ENCODE data around the gene SYTL1. TPM values are rescaled to one million over a fixed set of nuclear protein-coding genes. Genes with fewer than 3 reads are reported as not detected.
"Not testable (repeated sequence)": the region's sequence is repeated elsewhere in the genome, so short reads cannot be mapped to it uniquely, and the experiment has no call there.

The SYTL1 gene
- total RNA-seq, 3 donors from 2014 or later = 5.9 to 6.8 (median 6.3) TPM

- peaks cover 7% of the 10 kb centered on the region for H3K4me1 Mint-ChIP-seq (ENCODE audit: low read depth)
These were observed 31.2 kb downstream of the SYTL1 start for GRCh38 chr1:27372808-27373690.

GRCh38 chr1:27374362-27375086 is 32.7 kb downstream of the SYTL1 start, which contains the start of gene FCN3:
Gene FCN3, minus strand, starts transcription at chr1:27374824. Its CDS starts 6 bp downstream, at chr1:27374818.
- Mint-ChIP-seq H3K36me3 (ENCODE audit: insufficient read depth) (no peaks in the 10 kb centered on the region), H3K4me3 (no peak within 1 kb of the TSS), H3K9me3 (no peaks in the 10 kb centered on the region), H3K4me1 (ENCODE audit: low read depth) (peaks cover 3% of the 10 kb centered on the region), H3K27me3 (ENCODE audit: low read depth) (no peaks in the 10 kb centered on the region)
- DNase-seq (no peak), ATAC-seq (no peak)

More at GRCh38 chr1:27372808-27373690, 31.2 kb downstream of the SYTL1 start:
- no peak for DNase-seq
- Mint-ChIP-seq H3K27me3 (ENCODE audit: low read depth) (no peaks in the 10 kb centered on the region), H3K9me3 (no peaks in the 10 kb centered on the region), H3K36me3 (ENCODE audit: insufficient read depth) (no peaks in the 10 kb centered on the region), H3K4me3 (no peak overlapping the region)
- peak in 1 of 2 donors; percentile 35 for ATAC-seq

GRCh38 chr1:27377760-27378495 is 36.1 kb downstream of the SYTL1 start:
- no peaks in the 10 kb centered on the region for H3K4me1 Mint-ChIP-seq (ENCODE audit: low read depth)
- H3K27me3 Mint-ChIP-seq (ENCODE audit: low read depth) = no peaks in the 10 kb centered on the region
- H3K4me3 Mint-ChIP-seq = no peak overlapping the region

GRCh38 chr1:27379564-27380122 is 37.8 kb downstream of the SYTL1 start:
- Mint-ChIP-seq H3K9me3 (no peaks in the 10 kb centered on the region), H3K4me3 (no peak overlapping the region), H3K4me1 (ENCODE audit: low read depth) (no peaks in the 10 kb centered on the region), H3K36me3 (ENCODE audit: insufficient read depth) (no peaks in the 10 kb centered on the region), H3K27me3 (ENCODE audit: low read depth) (no peaks in the 10 kb centered on the region)
- DNase-seq = no peak
- ATAC-seq = no peak

More at GRCh38 chr1:27377760-27378495, 36.1 kb downstream of the SYTL1 start:
- no peaks in the 10 kb centered on the region for H3K36me3 Mint-ChIP-seq (ENCODE audit: insufficient read depth)
- no peak for ATAC-seq
- DNase-seq = no peak
- H3K9me3 Mint-ChIP-seq = no peaks in the 10 kb centered on the region

GRCh38 chr1:27380224-27380623 is 38.4 kb downstream of the SYTL1 start:
- no peak for DNase-seq
- Mint-ChIP-seq H3K4me1 (ENCODE audit: low read depth) (no peaks in the 10 kb centered on the region), H3K4me3 (no peak overlapping the region), H3K27me3 (ENCODE audit: low read depth) (no peaks in the 10 kb centered on the region), H3K9me3 (no peaks in the 10 kb centered on the region), H3K36me3 (ENCODE audit: insufficient read depth) (no peaks in the 10 kb centered on the region)
- ATAC-seq = no peak

- H3K36me3 Mint-ChIP-seq (ENCODE audit: insufficient read depth) = no peaks in the 10 kb centered on the region
- H3K4me3 Mint-ChIP-seq = no peak overlapping the region
- ATAC-seq (no peak), DNase-seq (no peak)
- H3K9me3 Mint-ChIP-seq = no peaks in the 10 kb centered on the region
- no peaks in the 10 kb centered on the region for H3K27me3 Mint-ChIP-seq (ENCODE audit: low read depth)
- no peaks in the 10 kb centered on the region for H3K4me1 Mint-ChIP-seq (ENCODE audit: low read depth)
These were observed 39.2 kb downstream of the SYTL1 start for GRCh38 chr1:27380766-27381733.

GRCh38 chr1:27381969-27382762 is 40.3 kb downstream of the SYTL1 start:
- no peaks in the 10 kb centered on the region for H3K4me1 Mint-ChIP-seq (ENCODE audit: low read depth)

GRCh38 chr1:27383039-27383605 is 41.3 kb downstream of the SYTL1 start, which contains the start of gene CD164L2:
Gene CD164L2, minus strand, starts transcription at chr1:27383333. Its CDS starts 94 bp downstream, at chr1:27383239.
- Mint-ChIP-seq H3K4me3 (no peak within 1 kb of the TSS), H3K4me1 (ENCODE audit: low read depth) (no peaks in the 10 kb centered on the region), H3K27me3 (ENCODE audit: low read depth) (no peaks in the 10 kb centered on the region), H3K36me3 (ENCODE audit: insufficient read depth) (no peaks in the 10 kb centered on the region), H3K9me3 (no peaks in the 10 kb centered on the region)
- ATAC-seq (peak; percentile 65 to 71), DNase-seq (no peak)

More at GRCh38 chr1:27381969-27382762, 40.3 kb downstream of the SYTL1 start:
- Mint-ChIP-seq H3K4me3 (no peak overlapping the region), H3K9me3 (no peaks in the 10 kb centered on the region), H3K36me3 (ENCODE audit: insufficient read depth) (no peaks in the 10 kb centered on the region), H3K27me3 (ENCODE audit: low read depth) (no peaks in the 10 kb centered on the region)
- ATAC-seq (no peak), DNase-seq (no peak)

- Mint-ChIP-seq H3K9me3 (no peaks in the 10 kb centered on the region), H3K4me3 (no peak overlapping the region), H3K27me3 (ENCODE audit: low read depth) (no peaks in the 10 kb centered on the region), H3K36me3 (ENCODE audit: insufficient read depth) (no peaks in the 10 kb centered on the region), H3K4me1 (ENCODE audit: low read depth) (peaks cover 2% of the 10 kb centered on the region)
- no peak for ATAC-seq
- DNase-seq = no peak
These were observed 41.8 kb downstream of the SYTL1 start for GRCh38 chr1:27383661-27384060.

- H3K9me3 Mint-ChIP-seq; H3K4me1 Mint-ChIP-seq (ENCODE audit: low read depth); H3K36me3 Mint-ChIP-seq (ENCODE audit: insufficient read depth); H3K4me3 Mint-ChIP-seq; DNase-seq; ATAC-seq; H3K27me3 Mint-ChIP-seq (ENCODE audit: low read depth): not testable (repeated sequence)
These were observed 43.0 kb downstream of the SYTL1 start for GRCh38 chr1:27384797-27385196.

GRCh38 chr1:27388337-27389005 is 46.6 kb downstream of the SYTL1 start:
- H3K4me3 Mint-ChIP-seq = no peak overlapping the region
- H3K36me3 Mint-ChIP-seq (ENCODE audit: insufficient read depth) = no peaks in the 10 kb centered on the region
- peak; percentile 77 for DNase-seq
- H3K27me3 Mint-ChIP-seq (ENCODE audit: low read depth) = no peaks in the 10 kb centered on the region
- no peak for ATAC-seq
- H3K9me3 Mint-ChIP-seq = no peaks in the 10 kb centered on the region
- peaks cover 13% of the 10 kb centered on the region for H3K4me1 Mint-ChIP-seq (ENCODE audit: low read depth)
